Glomerular visceral epithelial cell (primary cell): ENCODE data around the gene ZBTB38.

Experiments
- DNase-seq: peaks from one replicate; pipeline ENCODE4 v3.0.0-alpha.2; 2016; ENCODE audit errors: extremely low spot score

Gene ZBTB38

GRCh38 chr3:141386611-141387111 lies 18.4 kb downstream of the ZBTB38 start:
- DNase-seq: no peak

GRCh38 chr3:141387516-141387915 lies 19.2 kb downstream of the ZBTB38 start:
- no peak for DNase-seq

- DNase-seq: no peak
Observed at GRCh38 chr3:141388395-141388794, 20.1 kb downstream of the ZBTB38 start.

GRCh38 chr3:141388823-141389621 lies 20.7 kb downstream of the ZBTB38 start:
- DNase-seq: no peak

- DNase-seq: no peak
Observed at GRCh38 chr3:141389703-141390102, 21.4 kb downstream of the ZBTB38 start.

- no peak for DNase-seq
Observed at GRCh38 chr3:141390747-141391146, 22.4 kb downstream of the ZBTB38 start.

GRCh38 chr3:141391298-141391990 lies 23.1 kb downstream of the ZBTB38 start:
- DNase-seq: no peak

GRCh38 chr3:141391991-141392316 lies 23.6 kb downstream of the ZBTB38 start:
- no peak for DNase-seq

GRCh38 chr3:141392416-141392815 lies 24.1 kb downstream of the ZBTB38 start:
- DNase-seq: no peak

GRCh38 chr3:141392897-141393734 lies 24.8 kb downstream of the ZBTB38 start:
- DNase-seq: no peak

- no peak for DNase-seq
Observed at GRCh38 chr3:141393735-141394076, 25.4 kb downstream of the ZBTB38 start.

GRCh38 chr3:141394560-141394959 lies 26.3 kb downstream of the ZBTB38 start:
- DNase-seq: no peak

GRCh38 chr3:141395005-141395589 lies 26.8 kb downstream of the ZBTB38 start:
- no peak for DNase-seq

GRCh38 chr3:141397996-141398395 lies 29.7 kb downstream of the ZBTB38 start:
- DNase-seq: no peak

- DNase-seq: no peak
Observed at GRCh38 chr3:141399200-141399599, 30.9 kb downstream of the ZBTB38 start.

GRCh38 chr3:141400073-141400971 lies 32.0 kb downstream of the ZBTB38 start:
- no peak for DNase-seq

GRCh38 chr3:141401095-141401494 lies 32.8 kb downstream of the ZBTB38 start:
- DNase-seq: no peak

GRCh38 chr3:141401573-141402475 lies 33.5 kb downstream of the ZBTB38 start:
- peak; percentile 26 for DNase-seq

GRCh38 chr3:141402476-141403171 lies 34.3 kb downstream of the ZBTB38 start:
- peak; percentile 11 for DNase-seq
